ENCODE data around the gene JCHAIN.

- TF ChIP-seq CTCF (IDR thresholded peaks at IDR 0.05) (no peak), POLR2A (IDR thresholded peaks at IDR 0.05; ENCODE audit: low read length) (no peak), BHLHE40 (IDR thresholded peaks at IDR 0.05; ENCODE audit: low read depth, low read length) (no peak), CEBPB (IDR thresholded peaks at IDR 0.05) (0 out of 4 replicates have a peak, but pooled peaks of 1 of the 2 experiments have one; percentile 10), EP300 (IDR thresholded peaks at IDR 0.05) (no peak), REST (IDR thresholded peaks at IDR 0.05) (no peak), JUN (IDR thresholded peaks at IDR 0.05) (no peak), MAFK (IDR thresholded peaks at IDR 0.05; ENCODE audit: partially characterized antibody) (no peak), HES2 (IDR thresholded peaks at IDR 0.05) (no peak), KDM1A (IDR thresholded peaks at IDR 0.05; ENCODE audit: low read depth) (no peak), EHF (CRISPR knock-in tag; IDR thresholded peaks at IDR 0.05) (no peak)
Measured at GRCh38 chr4:70703619-70704214, 37.4 kb upstream of the JCHAIN start.

All from A549 (cell line).